SK-N-SH (cell line): ENCODE results near the gene ZFYVE26. TPM values are rescaled to one million over a fixed set of nuclear protein-coding genes. Genes with fewer than 3 reads are reported as not detected.

ENCODE experiments used
- CTCF ChIA-PET: fragments of 300-600, 350-600 bp; formaldehyde crosslinking; extraction: SDS; loops from one replicate; lab custom pipeline; 2021; lab: Yijun Ruan, JAX
- POLR2A ChIA-PET: fragments of 350-600 bp; sonication (Branson Sonifier 250); formaldehyde crosslinking; extraction: SDS; loops from one replicate; lab custom pipeline; 2020; ENCODE audit warnings: antibody characterized with exemption, inconsistent platforms; lab: Yijun Ruan, JAX
- DNase-seq: peaks from one replicate; pipeline ENCODE4 v3.0.0; 2012
- H2AFZ ChIP-seq: fragments of 200-600 bp; sonication (generic); 2 replicates; pipeline ENCODE4 v1.8.1; 2016; ENCODE audit warnings: antibody characterized with exemption, mild to moderate bottlenecking, low read depth
- H3F3A ChIP-seq: fragments of 200-600 bp; sonication (generic); replicated peaks from 2 replicates; pipeline ENCODE3; 2016; ENCODE audit warnings: antibody characterized with exemption, mild to moderate bottlenecking; ENCODE audit not compliant: insufficient read depth
- H3K27ac ChIP-seq, 2 experiments: fragments of 200-500 bp in 1 of 2; fragments of 200-600 bp in 1 of 2; sonication (Bioruptor generic) in 1 of 2; sonication (generic), shearing (Covaris generic) in 1 of 2; 2 replicates each; pipeline versions ENCODE4 v1.5.1 to v1.6.1; 2014 to 2016; ENCODE audit warnings: low read depth in 2 of 2, inconsistent platforms in 1 of 2, low read length in 1 of 2, mild to moderate bottlenecking in 1 of 2, mixed read lengths in 1 of 2
- H3K27me3 ChIP-seq: fragments of 200-600 bp; sonication (generic), shearing (Covaris generic); 2 replicates; pipeline ENCODE4 v1.6.1; 2016; ENCODE audit warnings: mixed run types; ENCODE audit not compliant: insufficient read depth
- H3K36me3 ChIP-seq, 2 experiments: fragments of 200-500 bp in 1 of 2; fragments of 200-600 bp in 1 of 2; sonication (Bioruptor generic) in 1 of 2; sonication (generic) in 1 of 2; replicated peaks in 1 of 2; 2 replicates each; pipeline versions ENCODE3 to v1.5.1; 2014 to 2016; ENCODE audit warnings: low read length in 1 of 2, mild to moderate bottlenecking in 1 of 2; ENCODE audit not compliant: insufficient read depth in 2 of 2, control insufficient read depth in 1 of 2
- H3K4me1 ChIP-seq, 2 experiments: fragments of 200-500 bp in 1 of 2; fragments of 200-600 bp in 1 of 2; sonication (Bioruptor generic) in 1 of 2; sonication (generic), shearing (Covaris generic) in 1 of 2; 2 replicates each; pipeline versions ENCODE4 v1.5.1 to v1.6.1; 2014 to 2016; ENCODE audit warnings: low read depth in 1 of 2, low read length in 1 of 2, mixed run types in 1 of 2; ENCODE audit not compliant: insufficient read depth in 2 of 2, control insufficient read depth in 1 of 2
- H3K4me2 ChIP-seq: fragments of 200-600 bp; sonication (generic), shearing (Covaris generic); 2 replicates; pipeline ENCODE4 v1.6.1; 2017; ENCODE audit warnings: mixed run types
- H3K4me3 ChIP-seq, 2 experiments: fragments of 200-500 bp in 1 of 2; fragments of 200-600 bp in 1 of 2; sonication (Bioruptor generic) in 1 of 2; sonication (generic), shearing (Covaris generic) in 1 of 2; 2 replicates each; pipeline versions ENCODE4 v1.5.1 to v1.8.1; 2014 to 2016; ENCODE audit warnings: low read depth in 2 of 2, inconsistent platforms in 1 of 2, low read length in 1 of 2, mild to moderate bottlenecking in 1 of 2, mixed read lengths in 1 of 2, moderate library complexity in 1 of 2
- H3K79me2 ChIP-seq: fragments of 200-600 bp; sonication (generic); 2 replicates; pipeline ENCODE4 v1.8.1; 2017; ENCODE audit warnings: mild to moderate bottlenecking; ENCODE audit not compliant: insufficient read depth
- H3K9ac ChIP-seq: fragments of 200-600 bp; sonication (generic); 2 replicates; pipeline ENCODE4 v1.6.1; 2017; ENCODE audit warnings: mixed run types
- H3K9me2 ChIP-seq: fragments of 200-600 bp; sonication (generic); 2 replicates; pipeline ENCODE4 v1.6.1; 2017; ENCODE audit warnings: mixed run types
- H3K9me3 ChIP-seq: fragments of 200-600 bp; sonication (generic); 2 replicates; pipeline ENCODE4 v1.6.1; 2017; ENCODE audit warnings: mixed run types, mild to moderate bottlenecking, moderate library complexity
- H4K20me1 ChIP-seq: fragments of 200-600 bp; sonication (generic); 2 replicates; pipeline ENCODE4 v1.6.1; 2017; ENCODE audit warnings: mild to moderate bottlenecking, mixed run types; ENCODE audit not compliant: insufficient read depth
- EP300 ChIP-seq, 2 experiments: IDR thresholded peaks; 2 replicates each; pipeline versions ENCODE4 v1.4.0 to v1.6.1; 2012; ENCODE audit warnings: borderline replicate concordance in 1 of 2, low read depth in 1 of 2, low read length in 1 of 2
- FOXJ3 ChIP-seq: sonication (generic); formaldehyde crosslinking; IDR thresholded peaks from 2 replicates; pipeline ENCODE4 v1.5.1; 2020; ENCODE audit warnings: mild to moderate bottlenecking, missing genetic modification reagents
- GATA2 ChIP-seq: sonication (generic); formaldehyde crosslinking; IDR thresholded peaks from 2 replicates; pipeline ENCODE4 v1.5.0; 2020; ENCODE audit warnings: mild to moderate bottlenecking, missing genetic modification reagents
- IRF3 ChIP-seq: fragments of 150-350 bp; IDR thresholded peaks from 2 replicates; pipeline ENCODE4 v1.6.1; 2016; ENCODE audit warnings: mild to moderate bottlenecking, low read depth, low read length
- JUND ChIP-seq: IDR thresholded peaks from 2 replicates; pipeline ENCODE4 v1.4.0; 2012
- PBX3 ChIP-seq: IDR thresholded peaks from 2 replicates; pipeline ENCODE4; 2012
- RAD21 ChIP-seq: IDR thresholded peaks from 2 replicates; pipeline ENCODE4 v1.6.1; 2012; ENCODE audit warnings: mild to moderate bottlenecking, low read length
- RCOR1 ChIP-seq: fragments of 150-350 bp; IDR thresholded peaks from 2 replicates; pipeline ENCODE4 v1.6.1; 2017; ENCODE audit warnings: antibody characterized with exemption, low read length
- RXRA ChIP-seq: IDR thresholded peaks from 2 replicates; pipeline ENCODE4 v1.4.0; 2012; ENCODE audit warnings: low read depth, mild to moderate bottlenecking, borderline replicate concordance
- SIN3A ChIP-seq: IDR thresholded peaks from 2 replicates; pipeline ENCODE4 v1.6.1; 2012; ENCODE audit warnings: low read depth, mild to moderate bottlenecking, low read length, moderate library complexity, borderline replicate concordance
- TCF12 ChIP-seq: IDR thresholded peaks from 2 replicates; pipeline ENCODE4 v1.4.0; 2012
- USF1 ChIP-seq: IDR thresholded peaks from 2 replicates; pipeline ENCODE4 v1.4.0; 2012; ENCODE audit warnings: low read depth, borderline replicate concordance
- WGBS: methylation state at CpG from one replicate; pipeline ENCODE4 v1.1.6; 2017; ENCODE audit warnings: low lambda C conversion rate; 5-methylcytosine and 5-hydroxymethylcytosine counted together
- polyA plus RNA-seq, 3 experiments: library from polyadenylated mRNA; depleted of rRNA; stranded (reverse); fragments of >200 nt; gene quantifications; 2 replicates each; pipeline ENCODE4 v1.2.3, GENCODE V29; 2012

The ZFYVE26 gene
- polyA plus RNA-seq, 1 of the 3 experiments (the other 2 are of a cell fraction), result 5.6 TPM

- no peak overlapping the region for H3K4me2 ChIP-seq
- no peak overlapping the region for H3K27ac ChIP-seq
- no peaks in the 10 kb centered on the region for H3K36me3 ChIP-seq
- no peaks in the 10 kb centered on the region for H3K9me3 ChIP-seq
- no peaks in the 10 kb centered on the region; a peak in 1 of 4 replicates for H3K4me1 ChIP-seq
- CTCF ChIA-PET, result no interaction called here
- no peaks in the 10 kb centered on the region for H4K20me1 ChIP-seq
- H3K9ac ChIP-seq, result no peak overlapping the region
- no peaks in the 10 kb centered on the region for H3K9me2 ChIP-seq
- no peaks in the 10 kb centered on the region for H3K27me3 ChIP-seq
- 78% methylated on average over 3 of the region's 3 CpGs for WGBS
- H2AFZ ChIP-seq, result no peak overlapping the region
- H3K4me3 ChIP-seq, result no peak overlapping the region
- H3K79me2 ChIP-seq, result no peaks in the 10 kb centered on the region
- no peak for DNase-seq
- POLR2A ChIA-PET, result no interaction called here
- no peaks in the 10 kb centered on the region for H3F3A ChIP-seq
- TF ChIP-seq USF1 (no peak), GATA2 (CRISPR knock-in tag) (no peak), RXRA (no peak)
These were observed 81.7 kb downstream of the ZFYVE26 start for GRCh38 chr14:67734675-67735074.

GRCh38 chr14:67733616-67734015 is 82.8 kb downstream of the ZFYVE26 start:
- H3K4me2 ChIP-seq, result no peak overlapping the region
- H3K9ac ChIP-seq, result no peak overlapping the region
- no peaks in the 10 kb centered on the region for H3K27me3 ChIP-seq
- no peaks in the 10 kb centered on the region for H3F3A ChIP-seq
- TF ChIP-seq IRF3, result no peak
- no peaks in the 10 kb centered on the region for H3K9me2 ChIP-seq
- DNase-seq, result no peak
- WGBS, result 79% methylated on average over 4 of the region's 4 CpGs
- H3K27ac ChIP-seq, result no peak overlapping the region
- H3K79me2 ChIP-seq, result no peaks in the 10 kb centered on the region
- no peaks in the 10 kb centered on the region for H3K4me1 ChIP-seq
- H3K9me3 ChIP-seq, result no peaks in the 10 kb centered on the region
- no peaks in the 10 kb centered on the region for H3K36me3 ChIP-seq
- H3K4me3 ChIP-seq, result no peak overlapping the region
- CTCF ChIA-PET, result no interaction called here
- H4K20me1 ChIP-seq, result no peaks in the 10 kb centered on the region
- no peak overlapping the region for H2AFZ ChIP-seq
- POLR2A ChIA-PET, result no interaction called here

- Histone ChIP-seq H3K27me3 (peaks cover 10% of the 10 kb centered on the region; the same call in 1 of the 2 replicates), H4K20me1 (no peaks in the 10 kb centered on the region), H3K4me1 (no peaks in the 10 kb centered on the region), H3K9me2 (no peaks in the 10 kb centered on the region), H2AFZ (no peak overlapping the region), H3F3A (no peaks in the 10 kb centered on the region), H3K27ac (no peak overlapping the region), H3K36me3 (no peaks in the 10 kb centered on the region), H3K9ac (no peak overlapping the region), H3K9me3 (no peaks in the 10 kb centered on the region), H3K4me2 (no peak overlapping the region), H3K4me3 (no peak overlapping the region), H3K79me2 (no peaks in the 10 kb centered on the region)
- ChIA-PET CTCF (interaction anchor here (0.9 to 1.2 kb wide), 2 partner anchors 20 to 23 kb away, joined by 3 to 4 read pairs; no protein-coding TSS in a partner anchor), POLR2A (no interaction called here)
- no peak for TF ChIP-seq TCF12
- TF ChIP-seq PBX3, result no peak
- TF ChIP-seq SIN3A, result no peak
- TF ChIP-seq RCOR1, result no peak
- no peak for TF ChIP-seq RAD21
- no peak for TF ChIP-seq EP300 (IDR thresholded peaks at IDR 0.05; ENCODE audit: borderline replicate concordance in 1 of 2, low read depth in 1 of 2, low read length in 1 of 2)
- no peak for TF ChIP-seq JUND
- TF ChIP-seq FOXJ3, result no peak
- WGBS, result 83% methylated on average over 17 of the region's 21 CpGs
- DNase-seq, result no peak
These were observed 87.1 kb downstream of the ZFYVE26 start for GRCh38 chr14:67729072-67729885.
